HepG2 (cell line): ENCODE data around the gene ADGRB2.

Source experiments
- KLF16 ChIP-seq, 2 experiments: sonication (generic) in 1 of 2; formaldehyde crosslinking in 1 of 2; IDR thresholded peaks; 2 replicates each; pipeline versions ENCODE4 v1.6.1 to v1.8.0; 2016 to 2023; ENCODE audit warnings: missing genetic modification reagents in 2 of 2, missing compliant biosample characterization in 1 of 2
- SMC3 ChIP-seq: IDR thresholded peaks from 2 replicates; pipeline ENCODE4 v1.6.1; 2011; ENCODE audit warnings: low read length, improper control_type of control experiment
- SNRNP70 ChIP-seq: fragments of 200-400 bp; formaldehyde crosslinking; IDR thresholded peaks from 2 replicates; pipeline ENCODE4 v1.6.1; 2017; ENCODE audit warnings: mild to moderate bottlenecking, low read depth, low read length, moderate library complexity
- SUZ12 ChIP-seq: fragments of 150-350 bp; IDR thresholded peaks from 2 replicates; pipeline ENCODE4 v1.6.1; 2014; ENCODE audit warnings: low read depth, low read length
- TAF1 ChIP-seq: sonication (generic); formaldehyde crosslinking; IDR thresholded peaks from 2 replicates; pipeline ENCODE4 v1.4.0; 2020; ENCODE audit warnings: missing genetic modification reagents
- ZNF101 ChIP-seq: sonication (generic); formaldehyde crosslinking; IDR thresholded peaks from 2 replicates; pipeline ENCODE4 v1.4.0; 2020; ENCODE audit warnings: mild to moderate bottlenecking, low read depth, missing genetic modification reagents, borderline replicate concordance
- TF ChIP-seq, protein P1 (sequence below): sonication (generic); formaldehyde crosslinking; IDR thresholded peaks from 2 replicates; pipeline ENCODE4 v1.5.0; 2020; ENCODE audit warnings: mild to moderate bottlenecking, missing genetic modification reagents, moderate library complexity
- TF ChIP-seq, protein P2 (sequence below): sonication (generic); formaldehyde crosslinking; IDR thresholded peaks from 2 replicates; pipeline ENCODE4 v1.4.0; 2020; ENCODE audit warnings: missing genetic modification reagents

DNA sequence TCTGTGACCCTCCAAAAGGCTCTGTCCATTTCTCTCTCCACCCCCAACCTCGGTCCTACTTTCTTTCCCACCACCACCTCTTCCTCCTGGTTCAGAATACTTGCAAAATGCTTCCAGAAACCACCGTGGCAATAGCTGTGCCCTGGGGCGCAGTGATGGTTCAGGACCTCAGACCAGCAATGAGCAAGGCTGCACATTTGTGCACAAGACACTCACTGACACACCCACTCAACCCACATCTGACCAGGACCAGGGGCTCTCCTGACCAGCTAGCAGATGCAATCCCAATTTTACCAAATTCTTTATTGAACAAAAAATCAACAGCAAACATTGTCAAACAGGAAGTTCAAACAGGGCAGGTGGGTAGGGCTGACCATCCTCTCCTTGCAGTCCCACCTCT is 26.0 kb upstream of the ADGRB2 start:
- no peak for TF ChIP-seq SNRNP70
- TF ChIP-seq ZNF101: no peak
- TF ChIP-seq SUZ12: no peak
- TF ChIP-seq TAF1 (CRISPR knock-in tag): no peak
- no peak for TF ChIP-seq KLF16 (CRISPR knock-in tag; IDR thresholded peaks at IDR 0.05)
- no peak for TF ChIP-seq SMC3
- TF ChIP-seq, protein P1, sequence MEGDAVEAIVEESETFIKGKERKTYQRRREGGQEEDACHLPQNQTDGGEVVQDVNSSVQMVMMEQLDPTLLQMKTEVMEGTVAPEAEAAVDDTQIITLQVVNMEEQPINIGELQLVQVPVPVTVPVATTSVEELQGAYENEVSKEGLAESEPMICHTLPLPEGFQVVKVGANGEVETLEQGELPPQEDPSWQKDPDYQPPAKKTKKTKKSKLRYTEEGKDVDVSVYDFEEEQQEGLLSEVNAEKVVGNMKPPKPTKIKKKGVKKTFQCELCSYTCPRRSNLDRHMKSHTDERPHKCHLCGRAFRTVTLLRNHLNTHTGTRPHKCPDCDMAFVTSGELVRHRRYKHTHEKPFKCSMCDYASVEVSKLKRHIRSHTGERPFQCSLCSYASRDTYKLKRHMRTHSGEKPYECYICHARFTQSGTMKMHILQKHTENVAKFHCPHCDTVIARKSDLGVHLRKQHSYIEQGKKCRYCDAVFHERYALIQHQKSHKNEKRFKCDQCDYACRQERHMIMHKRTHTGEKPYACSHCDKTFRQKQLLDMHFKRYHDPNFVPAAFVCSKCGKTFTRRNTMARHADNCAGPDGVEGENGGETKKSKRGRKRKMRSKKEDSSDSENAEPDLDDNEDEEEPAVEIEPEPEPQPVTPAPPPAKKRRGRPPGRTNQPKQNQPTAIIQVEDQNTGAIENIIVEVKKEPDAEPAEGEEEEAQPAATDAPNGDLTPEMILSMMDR (CRISPR knock-in tag): no peak
- TF ChIP-seq, protein P2, sequence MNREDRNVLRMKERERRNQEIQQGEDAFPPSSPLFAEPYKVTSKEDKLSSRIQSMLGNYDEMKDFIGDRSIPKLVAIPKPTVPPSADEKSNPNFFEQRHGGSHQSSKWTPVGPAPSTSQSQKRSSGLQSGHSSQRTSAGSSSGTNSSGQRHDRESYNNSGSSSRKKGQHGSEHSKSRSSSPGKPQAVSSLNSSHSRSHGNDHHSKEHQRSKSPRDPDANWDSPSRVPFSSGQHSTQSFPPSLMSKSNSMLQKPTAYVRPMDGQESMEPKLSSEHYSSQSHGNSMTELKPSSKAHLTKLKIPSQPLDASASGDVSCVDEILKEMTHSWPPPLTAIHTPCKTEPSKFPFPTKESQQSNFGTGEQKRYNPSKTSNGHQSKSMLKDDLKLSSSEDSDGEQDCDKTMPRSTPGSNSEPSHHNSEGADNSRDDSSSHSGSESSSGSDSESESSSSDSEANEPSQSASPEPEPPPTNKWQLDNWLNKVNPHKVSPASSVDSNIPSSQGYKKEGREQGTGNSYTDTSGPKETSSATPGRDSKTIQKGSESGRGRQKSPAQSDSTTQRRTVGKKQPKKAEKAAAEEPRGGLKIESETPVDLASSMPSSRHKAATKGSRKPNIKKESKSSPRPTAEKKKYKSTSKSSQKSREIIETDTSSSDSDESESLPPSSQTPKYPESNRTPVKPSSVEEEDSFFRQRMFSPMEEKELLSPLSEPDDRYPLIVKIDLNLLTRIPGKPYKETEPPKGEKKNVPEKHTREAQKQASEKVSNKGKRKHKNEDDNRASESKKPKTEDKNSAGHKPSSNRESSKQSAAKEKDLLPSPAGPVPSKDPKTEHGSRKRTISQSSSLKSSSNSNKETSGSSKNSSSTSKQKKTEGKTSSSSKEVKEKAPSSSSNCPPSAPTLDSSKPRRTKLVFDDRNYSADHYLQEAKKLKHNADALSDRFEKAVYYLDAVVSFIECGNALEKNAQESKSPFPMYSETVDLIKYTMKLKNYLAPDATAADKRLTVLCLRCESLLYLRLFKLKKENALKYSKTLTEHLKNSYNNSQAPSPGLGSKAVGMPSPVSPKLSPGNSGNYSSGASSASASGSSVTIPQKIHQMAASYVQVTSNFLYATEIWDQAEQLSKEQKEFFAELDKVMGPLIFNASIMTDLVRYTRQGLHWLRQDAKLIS (CRISPR knock-in tag): no peak
